SH-SY5Y (cell line): ENCODE measurements around the gene SLC8A1.

Source experiments
- GATA2 ChIP-seq: IDR thresholded peaks from 2 replicates; pipeline ENCODE4 v1.6.1; 2011; ENCODE audit warnings: mild to moderate bottlenecking, low read depth, low read length
- GATA3 ChIP-seq: IDR thresholded peaks from 2 replicates; pipeline ENCODE4 v1.6.1; 2011; ENCODE audit warnings: low read depth, mild to moderate bottlenecking, low read length, moderate library complexity

DNA sequence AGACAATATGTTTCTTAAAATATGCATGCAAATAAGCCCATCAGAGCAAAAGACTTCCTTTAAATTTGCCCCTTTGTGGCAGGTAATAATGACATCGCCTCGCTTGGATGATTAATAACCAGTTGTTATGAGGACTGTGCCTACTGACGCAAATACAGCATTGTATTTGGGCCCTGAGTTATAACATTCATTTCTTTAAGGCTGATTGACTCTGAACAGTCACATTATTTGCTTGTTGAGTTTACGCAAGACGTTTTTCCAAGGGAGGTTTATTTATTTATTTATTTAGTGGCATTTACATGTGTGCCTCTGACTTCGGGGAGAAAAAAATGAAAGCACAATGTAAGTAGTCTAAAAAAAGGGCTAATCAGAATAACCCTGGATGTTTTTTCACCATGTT is 88.3 kb downstream of the SLC8A1 start:
- TF ChIP-seq GATA2 = no peak
- TF ChIP-seq GATA3 = no peak
